Measurements from ENCODE around the gene KCNK1.

GRCh38 chr1:233614743-233615521 lies 1.0 kb downstream of the KCNK1 start:
- TF ChIP-seq POLR2A (IDR thresholded peaks at IDR 0.05) = no peak
- TF ChIP-seq CTCF (IDR thresholded peaks at IDR 0.05) = no peak

Data from lower leg skin (tissue), 3 donors.